Esophagus squamous epithelium (tissue), 5 donors: ENCODE data around the gene RAB8B. TPM values are rescaled to one million over a fixed set of nuclear protein-coding genes. Genes with fewer than 3 reads are reported as not detected.
"Not testable (repeated sequence)": the region's sequence is repeated elsewhere in the genome, so short reads cannot be mapped to it uniquely, and the experiment has no call there.

Source experiments
- DNase-seq: peaks from one replicate; lab custom pipeline; 2025; lab: John Stamatoyannopoulos, UW
- H3K27ac ChIP-seq, 4 donors: fragments of 200-600 bp; sonication (generic); one replicate each; pipeline ENCODE4 v1.5.1; 2016 to 2019; ENCODE audit warnings: mild to moderate bottlenecking in 1 of 4
- H3K27me3 ChIP-seq, 4 donors: fragments of 200-600 bp; sonication (generic); 1 replicate in 3 of 4; 2 replicates in 1 of 4; pipeline versions ENCODE4 v1.5.1 to v1.6.0; 2017 to 2021; ENCODE audit warnings: antibody characterized with exemption in 1 of 4
- H3K36me3 ChIP-seq, 3 donors: fragments of 200-600 bp; sonication (generic); one replicate each; pipeline ENCODE4 v1.5.1; 2016 to 2019
- H3K4me1 ChIP-seq, 3 donors: fragments of 200-600 bp; sonication (generic); one replicate each; pipeline ENCODE4 v1.5.1; 2017 to 2019
- H3K4me3 ChIP-seq, 4 donors: fragments of 200-600 bp; sonication (generic); 1 replicate in 3 of 4; 2 replicates in 1 of 4; pipeline ENCODE4 v1.5.1; 2016 to 2019; ENCODE audit warnings: mild to moderate bottlenecking in 2 of 4, moderate library complexity in 1 of 4
- H3K9me3 ChIP-seq, 3 donors: fragments of 200-600 bp; sonication (generic); one replicate each; pipeline ENCODE4 v1.5.1; 2016 to 2019
- POLR2A ChIP-seq, 4 donors: fragments of 450-650 bp; IDR thresholded peaks; one replicate each; pipeline ENCODE4 v1.6.1; 2017; ENCODE audit warnings: antibody characterized with exemption in 4 of 4, mild to moderate bottlenecking in 4 of 4, moderate library complexity in 3 of 4
- WGBS, 2 donors: methylation state at CpG; one replicate each; pipeline ENCODE4 v1.1.5; 2018; 5-methylcytosine and 5-hydroxymethylcytosine counted together
- intact Hi-C: fragments of 100-400 bp; cut with DNase I; formaldehyde crosslinking; loops from one replicate; pipeline ENCODE4 v1.15.0; 2022
- total RNA-seq, 4 donors: library from RNA; depleted of rRNA; stranded (reverse); fragments of >200 nt; gene quantifications; one replicate each; pipeline ENCODE4 v1.1.0, GENCODE V29; 2016
- TF ChIP-seq, protein P1 (sequence below), 6 experiments: fragments of 450-650 bp in 4 of 6; fragments of 200-600 bp in 2 of 6; sonication (generic) in 2 of 6; IDR thresholded peaks; one replicate each; pipeline ENCODE4 v1.5.1; 2016 to 2019; ENCODE audit warnings: antibody characterized with exemption in 6 of 6, mild to moderate bottlenecking in 4 of 6, moderate library complexity in 4 of 6
- donor health status: DM: yes; HTN: yes; CAD: no.

Gene RAB8B
- total RNA-seq, 4 donors from 2014 or later: 3.1 to 22.7 (median 10.0) TPM

- Histone ChIP-seq H3K36me3 (no peaks in the 10 kb centered on the region), H3K4me3 (peak overlapping the region in 1 of 4 donors; percentile 9), H3K9me3 (no peaks in the 10 kb centered on the region), H3K27me3 (no peaks in the 10 kb centered on the region), H3K4me1 (peaks cover 16 to 64% (median 34%) of the 10 kb centered on the region in 3 donors), H3K27ac (peak overlapping the region; percentile 2 to 84 (median 64))
- no peak for DNase-seq
- WGBS, 2 donors: 35 to 55% methylated on average over 5 of the region's 5 CpGs
- intact Hi-C loops: no loop called here
- TF ChIP-seq, protein P1, sequence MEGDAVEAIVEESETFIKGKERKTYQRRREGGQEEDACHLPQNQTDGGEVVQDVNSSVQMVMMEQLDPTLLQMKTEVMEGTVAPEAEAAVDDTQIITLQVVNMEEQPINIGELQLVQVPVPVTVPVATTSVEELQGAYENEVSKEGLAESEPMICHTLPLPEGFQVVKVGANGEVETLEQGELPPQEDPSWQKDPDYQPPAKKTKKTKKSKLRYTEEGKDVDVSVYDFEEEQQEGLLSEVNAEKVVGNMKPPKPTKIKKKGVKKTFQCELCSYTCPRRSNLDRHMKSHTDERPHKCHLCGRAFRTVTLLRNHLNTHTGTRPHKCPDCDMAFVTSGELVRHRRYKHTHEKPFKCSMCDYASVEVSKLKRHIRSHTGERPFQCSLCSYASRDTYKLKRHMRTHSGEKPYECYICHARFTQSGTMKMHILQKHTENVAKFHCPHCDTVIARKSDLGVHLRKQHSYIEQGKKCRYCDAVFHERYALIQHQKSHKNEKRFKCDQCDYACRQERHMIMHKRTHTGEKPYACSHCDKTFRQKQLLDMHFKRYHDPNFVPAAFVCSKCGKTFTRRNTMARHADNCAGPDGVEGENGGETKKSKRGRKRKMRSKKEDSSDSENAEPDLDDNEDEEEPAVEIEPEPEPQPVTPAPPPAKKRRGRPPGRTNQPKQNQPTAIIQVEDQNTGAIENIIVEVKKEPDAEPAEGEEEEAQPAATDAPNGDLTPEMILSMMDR (IDR thresholded peaks at IDR 0.05): no peak
- TF ChIP-seq POLR2A (IDR thresholded peaks at IDR 0.05): no peak
These were observed 44.4 kb downstream of the RAB8B start for GRCh38 chr15:63233667-63234423.

GRCh38 chr15:63234451-63234870, 45.1 kb downstream of the RAB8B start:
- DNase-seq: no peak
- H3K36me3 ChIP-seq: no peaks in the 10 kb centered on the region
- 17 to 22% methylated on average over 2 to 3 of the region's 5 CpGs for WGBS, 2 donors
- no peaks in the 10 kb centered on the region for H3K9me3 ChIP-seq
- intact Hi-C loops: no loop called here
- TF ChIP-seq, protein P1 (IDR thresholded peaks at IDR 0.05): no peak
- no peak for TF ChIP-seq POLR2A (IDR thresholded peaks at IDR 0.05)
- H3K4me3 ChIP-seq: peak overlapping the region in 1 of 4 donors; percentile 22
- H3K27ac ChIP-seq: peak overlapping the region; percentile 2 to 84 (median 64)
- peaks cover 19 to 70% (median 40%) of the 10 kb centered on the region in 3 donors for H3K4me1 ChIP-seq
- no peaks in the 10 kb centered on the region for H3K27me3 ChIP-seq

- TF ChIP-seq, protein P1 (IDR thresholded peaks at IDR 0.05): no peak
- TF ChIP-seq POLR2A (IDR thresholded peaks at IDR 0.05): no peak
- peaks cover 19 to 87% (median 50%) of the 10 kb centered on the region in 3 donors for H3K4me1 ChIP-seq
- DNase-seq: no peak
These were observed 46.9 kb downstream of the RAB8B start for GRCh38 chr15:63236272-63236671.

GRCh38 chr15:63237086-63237485, 47.7 kb downstream of the RAB8B start:
- intact Hi-C loops, H3K27ac ChIP-seq, H3K4me3 ChIP-seq, H3K36me3 ChIP-seq, H3K9me3 ChIP-seq, DNase-seq, H3K27me3 ChIP-seq: not testable (repeated sequence)
- 65 to 80% methylated on average over 1 of the region's 1 CpG for WGBS, 2 donors
- peaks cover 19 to 82% (median 50%) of the 10 kb centered on the region in 3 donors for H3K4me1 ChIP-seq

More at GRCh38 chr15:63236272-63236671, 46.9 kb downstream of the RAB8B start:
- Histone ChIP-seq H3K36me3 (no peaks in the 10 kb centered on the region), H3K27me3 (no peaks in the 10 kb centered on the region), H3K4me3 (no peak overlapping the region), H3K9me3 (no peaks in the 10 kb centered on the region), H3K27ac (no peak overlapping the region)
- intact Hi-C loops: no loop called here

DNA sequence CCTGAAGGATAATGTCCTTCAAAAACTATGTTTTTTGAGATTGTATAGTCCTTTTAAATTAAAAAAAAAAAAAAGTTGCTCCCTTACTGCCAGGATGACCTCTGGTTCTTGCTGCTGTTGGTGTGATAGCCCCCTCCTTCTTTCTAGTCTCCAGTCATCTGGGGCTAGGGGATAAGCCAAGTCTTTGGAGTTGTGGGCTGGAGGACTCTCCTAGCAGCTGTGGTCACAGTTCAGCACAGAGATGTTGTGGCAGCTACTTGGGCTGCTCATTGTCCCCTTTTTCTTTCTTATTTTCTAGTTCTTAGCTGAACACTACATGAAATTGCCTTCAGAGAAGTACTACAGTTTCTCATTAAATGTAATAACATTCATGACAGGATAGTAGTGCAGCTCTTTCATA, 48.8 kb downstream of the RAB8B start:
- peak overlapping the region in 2 of 4 donors; percentile 6 to 19 for H3K27ac ChIP-seq
- no peak for DNase-seq
- H3K36me3 ChIP-seq: no peaks in the 10 kb centered on the region
- intact Hi-C loops: no loop called here
- peaks cover 19 to 83% (median 43%) of the 10 kb centered on the region in 3 donors for H3K4me1 ChIP-seq
- no peaks in the 10 kb centered on the region for H3K27me3 ChIP-seq
- TF ChIP-seq, protein P1 (IDR thresholded peaks at IDR 0.05): no peak
- no peak for TF ChIP-seq POLR2A (IDR thresholded peaks at IDR 0.05)
- H3K4me3 ChIP-seq: no peak overlapping the region
- H3K9me3 ChIP-seq: no peaks in the 10 kb centered on the region
